NCI-H345 treated with DMSO at 0.1 percent for 48 hours (cell line): ENCODE measurements around the gene OTC.
A peak's percentile ranks its signal among the peaks of the same experiment; 100 is the strongest.

Experiments
- DNase-seq: peaks from one replicate; lab custom pipeline; 2025; ENCODE audit not compliant: unreplicated experiment; lab: John Stamatoyannopoulos, UW

Gene OTC

DNA sequence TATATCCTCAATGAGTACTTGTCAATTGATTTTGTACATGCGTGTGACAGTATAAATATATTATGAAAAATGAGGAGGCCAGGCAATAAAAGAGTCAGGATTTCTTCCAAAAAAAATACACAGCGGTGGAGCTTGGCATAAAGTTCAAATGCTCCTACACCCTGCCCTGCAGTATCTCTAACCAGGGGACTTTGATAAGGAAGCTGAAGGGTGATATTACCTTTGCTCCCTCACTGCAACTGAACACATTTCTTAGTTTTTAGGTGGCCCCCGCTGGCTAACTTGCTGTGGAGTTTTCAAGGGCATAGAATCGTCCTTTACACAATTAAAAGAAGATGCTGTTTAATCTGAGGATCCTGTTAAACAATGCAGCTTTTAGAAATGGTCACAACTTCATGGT is at the start of gene OTC:
TSS of gene OTC (plus strand) at position 243 of the 400 bp plus-strand sequence. CDS start at position 336, 93 bp downstream.
- DNase-seq = no peak

DNA sequence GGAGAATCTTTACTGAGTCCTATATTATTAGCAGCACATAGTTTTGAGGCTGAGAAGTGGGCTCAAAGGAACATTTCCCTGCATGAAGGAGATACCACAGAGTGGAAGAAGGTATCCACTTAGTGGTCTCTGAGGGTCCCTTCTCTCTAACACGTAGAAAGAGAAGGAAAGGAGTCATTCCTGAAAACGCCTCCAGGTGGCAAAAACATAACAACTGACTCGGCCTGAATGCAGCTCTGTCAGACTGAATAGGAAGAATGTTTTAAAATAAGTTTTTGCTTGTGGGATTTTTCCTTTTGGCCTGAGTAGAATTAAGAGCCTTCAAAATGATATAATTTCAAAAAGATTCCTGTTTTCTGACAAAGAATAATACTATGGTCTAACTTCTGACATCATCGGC is 48.4 kb upstream of the OTC start:
- no peak for DNase-seq

DNA sequence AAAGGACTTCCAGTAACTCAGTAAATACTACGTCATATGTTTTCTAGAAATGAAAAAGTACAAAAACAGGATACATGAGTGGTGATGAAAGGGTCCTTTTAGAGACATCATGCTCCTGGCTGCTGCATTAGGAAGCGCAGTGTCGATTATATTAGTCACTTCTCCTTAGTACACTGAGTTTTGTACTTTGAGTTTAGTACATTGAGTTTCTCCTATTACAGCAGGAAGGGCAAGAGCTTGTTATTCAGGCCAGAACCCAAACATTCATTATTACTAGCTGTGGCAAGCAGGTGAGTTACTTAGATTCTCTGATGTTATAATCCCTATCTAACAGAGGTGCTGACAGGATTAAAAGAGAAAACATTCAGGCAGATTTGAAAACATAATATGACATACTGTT is 46.4 kb upstream of the OTC start:
- DNase-seq = no peak

DNA sequence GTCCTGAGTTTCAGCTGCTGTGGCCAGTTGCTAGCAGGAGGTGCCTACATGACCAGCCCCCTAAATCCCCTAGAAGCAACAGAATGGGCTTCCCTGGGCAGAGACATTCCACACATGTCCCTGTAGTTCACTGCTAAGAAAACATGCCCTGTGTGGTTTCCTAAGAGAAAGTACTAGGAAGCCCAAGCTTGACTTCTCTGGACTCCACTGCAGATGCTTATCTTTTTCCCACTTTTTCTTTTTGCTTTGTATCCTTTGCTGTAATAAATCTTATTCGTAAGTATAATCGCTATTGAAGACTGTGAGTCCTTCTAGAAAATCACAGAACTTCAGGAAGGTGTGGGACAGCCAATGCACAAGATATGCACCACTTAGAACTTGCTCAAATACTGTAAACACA is 40.7 kb upstream of the OTC start:
- no peak for DNase-seq

DNA sequence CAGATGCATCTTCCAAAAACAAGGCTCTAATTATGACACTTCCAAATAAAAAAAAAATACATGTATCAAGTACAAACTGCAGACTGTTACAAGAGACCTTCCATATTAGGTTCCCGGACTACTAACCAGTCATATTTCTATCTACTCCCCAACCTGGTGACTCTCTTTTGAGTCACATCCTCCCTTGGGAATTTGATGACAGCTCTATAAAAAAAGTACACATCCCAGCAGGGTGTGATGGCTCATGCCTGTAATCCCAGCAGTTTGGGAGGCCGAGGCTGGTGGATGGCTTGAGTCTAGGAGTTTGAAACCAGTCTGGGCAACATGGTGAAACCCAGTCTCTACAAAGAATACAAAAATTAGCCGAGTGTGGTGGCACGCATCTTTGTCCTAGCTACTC is 40.0 kb upstream of the OTC start:
- no peak for DNase-seq

DNA sequence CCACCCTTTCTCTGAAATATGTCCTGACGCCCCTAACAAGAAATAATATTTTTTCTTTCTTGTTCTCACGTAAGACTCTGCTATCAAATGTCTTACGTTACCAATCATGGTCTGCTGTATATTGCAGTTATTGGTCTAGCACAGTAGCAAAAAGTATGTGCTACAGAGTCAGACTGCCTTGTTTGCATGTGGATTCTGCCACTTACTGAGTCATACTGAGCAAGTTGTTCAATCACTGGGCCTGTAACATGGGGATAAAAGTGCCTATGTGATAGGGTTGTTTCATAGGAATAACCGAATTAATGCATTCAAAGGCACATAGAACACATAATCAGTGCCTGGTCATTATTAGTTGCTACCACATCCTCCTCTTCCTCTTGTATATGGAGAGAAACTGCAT is 39.2 kb upstream of the OTC start:
- DNase-seq = no peak

DNA sequence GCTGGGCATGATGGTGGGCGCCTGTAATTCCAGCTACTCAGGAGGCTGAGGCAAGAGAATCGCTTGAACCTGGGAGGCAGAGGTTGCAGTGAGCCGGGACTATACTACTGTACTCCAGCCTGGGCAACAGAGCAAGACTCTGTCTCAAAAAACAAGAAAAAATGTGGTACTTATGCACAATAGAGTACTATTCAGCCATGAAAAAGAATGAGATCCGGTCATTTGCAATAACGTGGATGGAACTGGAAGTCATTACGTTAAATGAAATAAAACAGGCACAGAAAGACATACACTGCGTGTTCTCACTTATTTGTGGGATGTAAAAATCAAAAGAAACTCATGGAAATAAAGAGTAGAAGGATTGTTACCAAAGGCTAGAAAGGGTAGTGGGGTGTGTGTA is 37.2 kb upstream of the OTC start:
- DNase-seq = no peak

DNA sequence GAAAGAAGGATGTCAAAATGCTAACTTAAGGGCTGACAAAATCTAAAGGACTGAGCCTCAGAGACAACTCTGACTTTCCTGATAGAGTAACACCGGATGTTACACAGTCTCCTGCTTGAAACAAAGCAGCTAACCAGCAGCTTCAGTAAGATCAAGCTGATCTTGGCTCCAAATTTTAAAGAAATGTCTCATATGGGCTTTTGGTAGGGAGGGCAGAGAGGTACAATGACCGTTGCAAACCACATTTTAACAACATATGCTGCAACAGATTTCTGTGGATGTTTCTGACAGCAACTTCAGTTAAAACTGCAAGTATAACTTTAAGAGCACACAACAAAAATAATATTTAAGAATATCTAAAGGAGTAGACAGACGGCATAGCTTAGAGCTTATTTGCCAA is 34.2 kb upstream of the OTC start:
- DNase-seq = no peak

DNA sequence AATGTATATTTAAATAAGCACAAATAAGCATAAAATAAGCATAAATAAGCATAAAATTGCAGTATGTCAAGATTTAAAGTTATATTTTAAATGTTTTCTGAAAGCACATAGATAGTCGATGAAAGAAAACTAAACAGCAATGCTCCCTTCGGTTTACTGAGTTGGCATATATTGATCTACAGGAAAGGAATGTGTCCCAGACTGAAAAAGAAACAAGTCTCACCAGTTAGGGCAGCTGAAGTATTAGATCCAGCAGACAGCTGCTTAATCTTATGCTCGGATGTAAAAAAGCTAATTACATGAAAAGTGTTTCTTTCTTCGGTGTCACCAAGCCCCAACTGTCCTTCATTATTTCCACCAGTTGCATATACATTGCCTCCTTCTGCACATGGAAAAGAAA is 33.8 kb upstream of the OTC start:
- DNase-seq = no peak

DNA sequence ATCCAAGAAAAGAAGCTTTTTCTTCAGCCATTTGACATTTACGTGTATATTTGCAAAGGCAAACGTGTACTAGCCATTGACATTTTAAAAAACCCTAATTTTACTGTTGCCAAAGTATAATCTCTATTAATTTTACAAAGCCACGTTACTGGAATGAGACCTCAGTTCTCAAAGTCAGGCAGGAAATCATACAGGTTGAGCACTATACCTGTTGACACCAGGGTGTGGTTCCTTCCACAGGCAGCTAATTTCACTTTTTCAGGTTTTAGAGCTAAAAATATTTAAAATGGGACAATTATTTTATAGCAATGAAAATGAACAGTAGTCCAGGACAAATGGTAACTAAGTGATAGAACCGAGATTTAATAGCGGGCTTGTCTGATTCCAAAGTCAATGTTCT is 31.6 kb upstream of the OTC start:
- DNase-seq = no peak

DNA sequence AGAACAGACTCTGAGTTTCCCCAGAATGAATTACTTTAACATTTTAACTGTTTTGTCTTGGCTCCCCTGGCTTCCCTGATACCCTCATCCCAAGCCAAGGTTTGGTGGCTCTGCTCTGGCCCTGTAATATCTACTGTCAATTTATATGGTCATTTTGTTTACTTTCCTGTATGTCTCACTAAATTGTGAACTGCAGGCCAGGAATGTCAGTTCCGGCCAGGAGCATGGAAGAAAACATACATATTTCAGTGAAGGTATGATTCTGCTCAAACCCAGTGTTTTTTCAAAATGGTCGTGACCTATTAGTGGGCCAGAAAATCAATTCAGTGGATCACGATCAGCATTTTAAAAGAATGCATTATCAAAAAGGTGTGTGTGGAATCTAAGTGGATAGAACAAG is 26.3 kb upstream of the OTC start:
- DNase-seq = no peak

DNA sequence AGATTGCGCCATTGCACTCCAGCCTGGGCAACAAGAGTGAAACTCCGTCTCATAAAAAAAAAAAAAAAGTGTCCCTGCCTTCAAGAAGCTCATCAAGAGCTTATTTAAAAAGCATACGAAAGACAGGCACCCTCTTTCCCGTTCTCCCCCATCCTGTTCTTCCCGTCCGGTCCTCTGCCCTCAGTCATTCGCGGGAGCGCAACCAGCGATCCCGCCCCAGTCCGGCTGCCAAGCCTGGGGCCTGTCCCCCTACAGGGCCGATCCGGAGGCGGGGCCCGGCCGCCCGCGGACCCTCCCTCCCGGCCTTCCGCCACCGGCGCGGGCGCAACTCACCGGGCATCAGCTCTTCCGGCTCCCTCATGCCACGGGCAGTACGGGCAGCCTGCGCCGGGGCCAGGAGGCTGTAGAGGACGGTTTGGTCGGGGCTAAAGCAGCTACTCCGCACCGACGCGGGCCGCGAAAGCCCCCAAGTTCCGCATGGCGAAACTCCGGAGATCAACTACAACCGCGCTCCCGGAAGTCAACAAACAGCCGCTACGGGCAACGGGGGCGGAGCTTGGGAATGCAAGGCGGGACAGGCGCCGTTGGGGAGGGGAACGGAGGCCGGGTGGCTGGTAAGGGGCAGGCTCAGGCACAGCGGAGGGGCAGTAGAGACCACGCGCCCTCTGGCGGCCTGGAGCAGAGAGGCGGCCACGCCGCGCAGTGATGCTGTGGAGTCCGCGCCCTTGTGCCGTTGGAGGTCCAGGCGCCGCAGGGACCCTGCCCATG is 25.2 kb upstream of the OTC start, which contains the start of gene RPGR:
TSS of gene RPGR (minus strand) at position 503 of the 768 bp plus-strand sequence. CDS start at position 361, 142 bp downstream.
- DNase-seq = peak; percentile 78

DNA sequence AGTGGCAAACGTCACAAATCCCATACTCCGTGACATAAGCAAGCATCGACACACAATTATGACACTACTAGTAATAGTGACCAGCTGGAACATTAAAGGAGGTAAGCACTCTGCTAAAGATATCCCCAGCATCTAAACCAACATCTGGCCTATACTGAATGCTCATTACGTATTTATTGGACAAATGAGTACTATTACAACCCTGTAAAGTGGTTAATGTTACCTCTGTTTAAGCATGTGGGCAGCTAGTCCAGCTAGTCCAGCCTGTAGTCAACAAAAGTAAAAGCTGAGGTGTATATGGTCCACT is 24.7 kb upstream of the OTC start:
- DNase-seq = no peak

DNA sequence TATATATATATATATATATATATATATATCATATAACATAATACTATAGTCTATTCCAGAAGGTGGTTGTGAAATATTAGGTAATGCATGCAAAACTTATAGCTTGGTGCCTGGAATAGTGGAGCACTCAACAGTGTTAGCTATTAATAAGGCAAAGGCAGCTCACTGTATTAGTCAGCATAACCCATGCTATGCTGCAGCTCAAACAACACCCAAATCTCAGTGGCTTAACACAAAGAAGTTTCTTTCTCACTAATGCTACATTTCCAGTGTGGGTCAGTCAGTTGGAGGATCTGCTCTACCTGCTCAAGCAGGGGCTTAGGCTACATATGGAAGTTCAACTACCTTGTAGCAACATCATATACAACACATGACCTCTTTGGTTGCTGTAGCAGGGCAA is 19.9 kb upstream of the OTC start:
- no peak for DNase-seq

DNA sequence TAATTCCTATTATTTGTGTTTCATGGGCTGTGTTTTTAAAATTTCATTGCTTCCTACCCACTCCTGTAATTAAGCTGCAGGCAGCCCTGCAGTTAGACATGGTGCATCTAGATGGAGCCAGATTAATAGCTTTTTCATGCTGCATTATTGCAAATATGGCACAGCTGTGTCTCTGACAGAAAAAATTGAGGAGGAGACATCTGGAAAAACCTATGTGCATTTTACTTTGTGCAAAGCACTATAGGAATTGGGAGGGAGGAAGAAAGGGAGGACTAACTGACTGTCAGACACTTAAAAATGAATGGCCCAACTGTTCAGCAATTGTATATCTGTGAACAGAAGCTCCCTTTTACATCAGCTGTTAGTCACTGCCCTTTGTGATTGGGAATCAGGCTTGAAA is 17.0 kb upstream of the OTC start:
- DNase-seq = no peak

DNA sequence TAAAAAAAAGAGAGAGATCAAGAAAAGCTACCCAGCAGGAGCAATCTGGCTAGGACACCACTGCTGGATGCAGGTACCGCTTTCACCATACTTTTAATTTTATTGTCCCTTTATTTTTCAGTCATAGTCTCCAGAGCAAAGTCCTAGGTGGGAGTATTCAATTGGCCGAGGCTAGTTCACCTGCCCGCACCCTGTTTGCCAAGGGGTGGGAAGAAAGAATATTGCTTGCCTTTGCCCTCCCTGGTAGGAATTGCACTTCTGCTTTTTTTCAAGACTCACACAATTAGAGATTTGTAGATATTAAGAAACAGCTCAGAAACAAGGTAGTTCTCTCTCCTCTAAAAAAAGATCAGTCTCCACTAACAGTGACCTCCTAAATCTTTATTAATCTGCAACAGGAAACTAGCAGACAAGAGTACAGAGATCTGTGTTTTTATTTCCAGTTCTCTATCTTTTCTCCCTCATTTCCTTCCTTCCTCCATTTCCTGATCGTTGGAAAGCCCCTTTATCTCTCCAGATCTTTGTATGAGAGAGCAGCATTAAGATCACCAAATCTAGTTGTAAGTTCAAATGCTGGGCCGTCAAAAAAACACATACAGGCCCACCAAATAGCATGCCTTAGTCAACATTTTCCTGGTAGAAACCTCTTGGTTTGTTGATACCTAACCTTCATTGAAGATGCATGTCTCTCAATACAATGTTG is 15.7 kb upstream of the OTC start:
- DNase-seq = no peak

DNA sequence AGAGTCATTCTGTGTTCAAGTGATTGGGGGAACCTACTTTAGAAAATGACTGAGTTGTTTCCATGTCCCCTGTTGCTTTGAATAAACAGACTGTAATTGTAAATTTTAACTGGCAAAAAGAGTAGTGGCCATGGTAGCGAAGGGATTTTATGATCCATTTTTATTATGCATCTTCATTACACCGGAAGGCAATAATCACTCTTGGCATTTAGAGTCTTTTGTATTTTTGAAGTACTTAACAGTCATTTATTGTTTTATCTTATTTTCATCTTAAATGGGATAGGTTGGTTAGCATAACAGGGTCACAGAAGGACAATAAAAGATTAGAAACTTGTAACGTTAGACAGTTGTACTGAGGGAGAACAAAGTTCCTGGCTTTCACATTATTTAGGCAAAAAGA is 11.0 kb upstream of the OTC start:
- no peak for DNase-seq

DNA sequence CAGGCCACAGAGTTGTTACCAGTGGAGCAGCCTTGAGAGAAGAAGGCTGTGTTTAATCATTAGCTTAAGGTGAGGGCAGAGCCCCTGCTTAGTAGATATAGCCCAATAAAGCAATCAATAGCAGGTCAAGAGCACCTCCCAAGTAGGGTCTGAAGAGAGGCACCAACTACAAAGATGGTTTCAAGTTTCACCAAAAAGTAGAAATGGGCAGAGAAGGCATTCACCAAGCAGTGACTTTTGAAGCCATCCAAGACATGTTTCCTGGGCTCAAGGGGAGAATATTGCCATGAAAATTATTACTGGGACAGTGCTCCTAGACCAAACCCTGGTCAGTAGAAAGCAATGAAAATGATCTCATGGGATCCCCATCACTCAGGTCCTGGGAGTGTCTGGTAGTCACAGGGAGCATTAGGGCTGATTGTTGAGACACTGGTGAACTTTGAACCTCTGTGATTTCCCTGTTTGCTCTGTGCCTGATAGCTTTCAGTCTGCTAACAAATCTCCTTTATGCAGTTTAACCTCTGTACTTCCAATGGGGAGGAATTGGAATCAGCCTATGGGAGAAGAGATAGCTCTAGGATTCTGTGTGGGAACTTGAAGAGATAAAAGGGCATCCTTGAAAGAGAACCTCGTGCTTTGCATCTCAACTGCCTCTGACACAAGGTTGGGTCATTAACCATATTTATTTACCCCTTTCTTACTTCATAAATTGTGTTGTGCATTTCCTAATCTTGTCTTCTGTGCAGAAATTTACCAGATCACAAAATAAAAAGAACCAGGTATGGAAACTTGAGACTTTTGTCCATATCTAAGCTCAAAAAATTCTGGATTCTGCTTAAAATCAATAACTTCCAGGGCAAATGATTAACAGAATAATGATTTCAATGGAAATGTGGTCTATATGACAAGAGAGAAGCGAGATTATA is 9.3 kb upstream of the OTC start:
- no peak for DNase-seq

DNA sequence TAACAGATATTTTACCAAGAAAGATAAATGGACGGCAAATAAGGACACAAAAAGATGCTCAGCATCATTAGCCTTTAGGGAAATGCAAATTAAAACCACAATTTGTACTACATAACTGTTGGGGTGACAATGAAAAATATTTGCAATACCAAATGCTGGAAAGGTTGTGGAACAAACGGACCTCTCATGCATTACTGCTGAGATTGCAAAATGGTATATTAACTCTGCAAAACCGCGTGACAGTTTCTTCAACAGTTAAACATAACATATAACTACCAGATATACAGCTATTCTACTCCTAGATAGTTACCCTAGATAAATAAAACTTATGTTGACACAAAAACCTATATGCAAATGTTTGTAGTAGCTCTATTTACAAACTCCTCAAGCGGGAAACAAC is 6.3 kb upstream of the OTC start:
- DNase-seq = no peak

DNA sequence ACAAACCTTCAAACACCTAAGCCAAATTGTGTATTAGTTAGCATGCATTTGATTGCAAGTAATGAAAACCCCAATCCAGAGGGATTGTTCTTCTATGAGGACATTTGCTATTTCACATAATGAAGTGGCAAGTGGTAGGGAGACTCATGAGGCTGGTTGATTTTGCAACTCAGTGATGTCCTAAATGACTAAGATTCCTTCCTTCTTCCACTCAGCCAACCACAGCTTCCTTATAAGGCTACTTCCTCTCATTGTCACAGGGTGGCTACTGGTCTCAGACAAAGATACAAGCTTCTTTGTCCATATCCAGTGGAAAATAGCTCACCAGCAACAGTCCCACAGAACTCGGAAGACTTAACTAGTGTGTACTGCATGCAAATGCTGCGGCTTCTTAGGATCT is 5.3 kb upstream of the OTC start:
- no peak for DNase-seq

DNA sequence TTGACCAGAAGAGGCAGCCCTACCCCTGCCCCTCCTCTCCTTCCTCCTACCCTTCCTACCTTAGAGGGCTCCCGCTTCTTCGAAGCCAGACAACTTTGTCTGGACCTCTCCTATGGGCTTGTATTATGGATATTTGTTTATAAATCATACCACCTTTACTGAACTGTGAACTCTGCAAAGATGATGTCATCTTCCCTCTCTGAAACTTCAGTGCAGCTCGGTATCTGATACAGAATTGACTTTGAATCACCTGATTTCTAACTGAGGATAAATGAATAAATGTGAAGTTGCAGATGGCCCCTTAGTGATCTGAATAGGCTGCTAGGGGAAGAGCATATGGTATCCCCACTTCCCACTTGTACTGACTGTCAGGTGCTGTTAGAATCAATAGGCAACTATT is 1.1 kb upstream of the OTC start:
- no peak for DNase-seq

DNA sequence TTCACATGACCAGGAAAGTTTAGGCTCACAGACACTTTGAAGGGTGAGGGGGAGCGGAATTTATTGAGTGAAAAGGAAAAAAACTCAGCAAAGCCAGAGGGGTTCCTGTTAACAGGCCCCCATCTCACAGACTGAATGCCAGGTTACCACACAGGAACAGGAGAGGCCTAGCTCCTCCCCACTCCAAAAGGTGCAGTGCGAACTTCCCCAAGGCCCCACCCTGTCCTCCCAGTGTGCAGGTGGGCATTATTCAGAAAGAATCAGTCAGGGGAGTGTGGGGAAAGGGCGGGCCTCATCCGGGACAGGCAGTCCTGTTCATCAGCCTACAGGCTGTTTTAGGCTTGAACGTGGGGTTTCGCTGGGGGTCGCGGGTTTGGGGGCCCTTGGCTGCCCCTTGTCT is 4.0 kb downstream of the OTC start:
- DNase-seq = no peak
